Frontal cortex (tissue), 4 donors: ENCODE data around the gene NPHP4. TPM values are rescaled to one million over a fixed set of nuclear protein-coding genes. Genes with fewer than 3 reads are reported as not detected.

Source experiments
- DNase-seq, 2 donors: peaks; one replicate each; pipeline ENCODE4 v3.0.0; 2012; ENCODE audit warnings: low spot score in 2 of 2
- FAIRE-seq: peaks from 2 replicates; lab custom pipeline; 2012; peaks lifted over from hg19 to GRCh38; lab: Jason Lieb, UNC
- total RNA-seq: library from RNA; depleted of rRNA; stranded (reverse); fragments of >200 nt; gene quantifications from one replicate; pipeline ENCODE4 v1.2.3, GENCODE V29; 2014
- donor health status: control.
- donor health status: control.
- donor health status: control.

Gene NPHP4
- total RNA-seq, 1 donor from 2014 or later, result 8.2 TPM

DNA sequence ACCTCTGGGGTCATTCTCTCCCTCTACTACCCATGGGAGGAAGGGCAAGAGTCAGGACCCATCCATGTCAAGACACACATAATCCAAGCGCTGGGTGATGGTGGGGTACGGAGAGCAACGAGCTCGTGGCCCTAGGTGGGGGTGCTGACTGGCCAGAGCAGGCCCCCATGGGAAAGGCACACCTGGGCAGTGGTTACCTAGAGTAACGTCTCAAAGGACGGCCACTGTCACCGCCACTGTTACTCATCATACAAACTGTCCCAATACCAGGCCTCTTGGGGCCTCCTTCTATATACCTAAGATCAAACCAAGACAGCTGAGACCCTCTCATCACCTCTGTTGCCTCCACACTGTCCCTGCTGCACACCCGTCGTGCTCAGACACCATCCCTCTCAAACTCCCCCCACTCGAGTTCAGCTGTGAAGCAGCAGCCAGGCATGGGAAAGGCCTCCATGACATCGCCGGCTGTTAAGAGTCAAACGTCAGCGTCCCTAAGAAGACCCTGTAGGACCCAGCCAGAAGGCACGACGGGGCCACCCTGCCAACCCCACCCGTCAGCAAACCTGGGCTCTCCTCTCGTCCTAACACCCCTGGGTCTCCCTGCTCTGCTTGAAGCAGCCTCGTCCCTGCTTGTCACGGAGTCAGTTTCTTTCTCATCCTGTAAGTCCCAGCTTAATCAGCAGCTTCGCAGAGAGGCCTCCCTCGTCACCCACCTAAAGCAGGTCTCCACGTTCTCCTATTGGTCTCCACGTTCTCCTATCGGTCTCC is 15.3 kb downstream of the NPHP4 start:
- DNase-seq, result no peak
- no peak for FAIRE-seq

GRCh38 chr1:5976231-5976630 is 16.0 kb downstream of the NPHP4 start:
- FAIRE-seq, result no peak

GRCh38 chr1:5975133-5975880 is 16.9 kb downstream of the NPHP4 start:
- peak in 1 of 2 donors; percentile 71 for DNase-seq
- FAIRE-seq, result no peak

More at GRCh38 chr1:5976231-5976630, 16.0 kb downstream of the NPHP4 start:
- no peak for DNase-seq

DNA sequence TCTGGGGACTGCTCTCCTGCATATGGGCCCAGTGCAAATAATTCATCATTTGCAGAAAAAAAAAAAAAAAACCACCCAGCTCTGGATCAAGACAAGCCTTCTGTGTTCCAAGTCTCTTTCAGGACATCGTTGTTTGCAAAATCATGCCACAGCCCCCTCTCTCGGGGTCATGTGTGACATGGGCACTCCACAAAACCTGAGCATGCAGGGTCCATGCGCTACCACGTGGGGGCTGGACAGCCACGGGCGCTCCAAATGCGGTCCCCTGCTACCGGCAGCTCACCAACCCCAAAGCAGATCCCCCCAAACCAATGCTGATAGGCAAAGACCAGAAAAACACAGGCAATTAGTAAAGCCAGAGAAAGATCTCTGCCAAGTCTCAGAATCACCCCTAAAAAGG is 17.6 kb downstream of the NPHP4 start:
- FAIRE-seq, result no peak
- no peak for DNase-seq

- DNase-seq (peak; percentile 51 to 57), FAIRE-seq (no peak)
These were observed 18.5 kb downstream of the NPHP4 start for GRCh38 chr1:5973771-5974170.

- no peak for FAIRE-seq
These were observed 20.1 kb downstream of the NPHP4 start for GRCh38 chr1:5972198-5972520.

DNA sequence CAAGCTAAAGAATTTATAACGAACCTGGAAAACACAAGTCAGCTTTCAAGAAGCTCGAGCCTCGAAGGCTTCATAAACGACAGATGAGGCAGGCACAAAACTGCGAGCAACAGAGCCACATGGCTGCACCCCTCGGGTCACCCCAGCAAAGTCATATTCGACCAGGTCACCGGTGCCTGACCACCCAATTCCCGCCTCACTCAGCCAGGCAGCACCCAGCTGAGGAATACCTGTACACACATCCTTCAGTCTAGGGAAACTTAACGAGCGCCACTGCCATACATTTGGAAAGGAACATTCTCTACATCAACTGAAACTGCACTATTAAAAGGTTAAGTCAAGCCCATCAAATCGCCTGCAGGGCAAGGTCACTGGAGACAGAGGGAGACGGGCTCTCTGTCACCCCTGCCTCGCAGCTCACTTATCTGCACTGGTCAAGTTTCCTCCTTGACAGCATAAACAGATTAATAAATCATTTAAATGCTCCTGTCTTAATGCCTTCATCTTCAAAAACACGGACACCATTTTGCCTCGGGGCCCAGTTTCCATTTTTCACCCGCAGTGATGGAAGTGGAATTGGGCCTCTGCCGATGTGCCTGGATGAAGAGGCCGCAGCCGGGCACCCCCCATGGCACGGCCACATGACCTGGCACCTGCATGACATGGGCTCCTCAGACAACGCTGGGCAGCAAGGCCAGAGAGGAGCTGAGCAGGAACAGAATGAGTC is 20.6 kb downstream of the NPHP4 start:
- FAIRE-seq (no peak), DNase-seq (no peak)

More at GRCh38 chr1:5972198-5972520, 20.1 kb downstream of the NPHP4 start:
- DNase-seq, result no peak

- FAIRE-seq (no peak), DNase-seq (no peak)
These were observed 21.5 kb downstream of the NPHP4 start for GRCh38 chr1:5970610-5971273.

DNA sequence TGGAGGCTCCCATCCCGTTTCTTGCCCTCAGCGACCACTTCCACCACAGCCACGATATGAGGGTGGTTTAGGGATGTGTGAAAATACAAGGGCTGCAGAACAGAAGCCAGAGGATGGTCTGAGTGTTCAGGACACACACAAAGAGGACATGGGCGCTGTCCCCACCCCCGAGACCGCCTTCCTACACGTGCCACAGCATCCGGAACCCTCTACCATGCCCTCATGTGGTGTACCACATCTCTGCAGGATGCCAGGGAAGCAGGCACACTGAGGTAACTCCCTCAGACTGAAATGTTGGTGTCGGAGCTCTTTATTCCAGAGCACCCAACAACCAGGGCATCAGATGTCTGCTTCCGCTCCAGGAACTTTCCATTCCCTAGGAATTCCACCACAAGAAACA is 23.1 kb downstream of the NPHP4 start:
- DNase-seq (no peak), FAIRE-seq (no peak)

GRCh38 chr1:5968161-5968736 is 24.0 kb downstream of the NPHP4 start:
- no peak for FAIRE-seq
- DNase-seq, result no peak

DNA sequence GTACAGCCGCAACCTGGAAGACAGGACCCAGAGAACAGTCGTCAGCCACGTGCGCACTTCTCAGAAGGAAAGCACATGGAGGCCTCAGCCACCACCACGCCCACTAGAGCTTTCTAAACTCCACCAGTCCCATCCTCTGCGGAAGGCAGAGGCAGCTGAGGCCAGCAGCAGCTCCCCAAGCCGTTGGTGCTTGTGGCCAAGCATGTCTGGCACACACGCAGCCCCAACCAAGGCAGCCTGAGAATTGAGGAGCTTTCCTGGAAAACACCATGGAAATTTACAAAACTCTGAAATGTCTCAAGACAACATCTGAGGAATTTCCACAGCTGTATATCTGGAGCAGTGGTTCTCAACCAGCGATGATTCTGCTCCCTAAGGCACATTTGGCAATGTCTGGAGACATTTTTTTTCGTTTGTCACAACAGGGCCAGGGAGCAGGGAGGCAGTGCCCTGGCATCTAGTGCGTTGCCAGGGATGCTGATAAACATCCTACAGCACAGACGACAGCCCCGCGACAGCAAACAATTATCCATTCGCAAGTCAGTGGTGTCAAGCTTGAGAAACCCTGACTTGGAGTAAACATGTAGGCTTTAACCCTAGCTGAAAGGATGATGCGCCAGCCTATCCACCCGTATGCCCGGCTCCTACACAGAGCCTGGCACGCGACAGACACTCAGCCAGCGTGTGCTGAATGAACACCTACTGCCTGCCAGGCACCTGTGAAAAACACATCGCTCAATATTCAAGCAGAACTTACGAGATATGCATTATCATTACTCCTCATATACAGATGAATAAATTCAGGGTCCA is 24.7 kb downstream of the NPHP4 start:
- FAIRE-seq, result no peak

GRCh38 chr1:5966543-5967205 is 25.6 kb downstream of the NPHP4 start:
- FAIRE-seq, result no peak
- DNase-seq, result no peak

More for the DNA sequence above, 24.7 kb downstream of the NPHP4 start:
- DNase-seq, result no peak

- FAIRE-seq, result no peak
- DNase-seq, result no peak
These were observed 26.6 kb downstream of the NPHP4 start for GRCh38 chr1:5965586-5966131.

DNA sequence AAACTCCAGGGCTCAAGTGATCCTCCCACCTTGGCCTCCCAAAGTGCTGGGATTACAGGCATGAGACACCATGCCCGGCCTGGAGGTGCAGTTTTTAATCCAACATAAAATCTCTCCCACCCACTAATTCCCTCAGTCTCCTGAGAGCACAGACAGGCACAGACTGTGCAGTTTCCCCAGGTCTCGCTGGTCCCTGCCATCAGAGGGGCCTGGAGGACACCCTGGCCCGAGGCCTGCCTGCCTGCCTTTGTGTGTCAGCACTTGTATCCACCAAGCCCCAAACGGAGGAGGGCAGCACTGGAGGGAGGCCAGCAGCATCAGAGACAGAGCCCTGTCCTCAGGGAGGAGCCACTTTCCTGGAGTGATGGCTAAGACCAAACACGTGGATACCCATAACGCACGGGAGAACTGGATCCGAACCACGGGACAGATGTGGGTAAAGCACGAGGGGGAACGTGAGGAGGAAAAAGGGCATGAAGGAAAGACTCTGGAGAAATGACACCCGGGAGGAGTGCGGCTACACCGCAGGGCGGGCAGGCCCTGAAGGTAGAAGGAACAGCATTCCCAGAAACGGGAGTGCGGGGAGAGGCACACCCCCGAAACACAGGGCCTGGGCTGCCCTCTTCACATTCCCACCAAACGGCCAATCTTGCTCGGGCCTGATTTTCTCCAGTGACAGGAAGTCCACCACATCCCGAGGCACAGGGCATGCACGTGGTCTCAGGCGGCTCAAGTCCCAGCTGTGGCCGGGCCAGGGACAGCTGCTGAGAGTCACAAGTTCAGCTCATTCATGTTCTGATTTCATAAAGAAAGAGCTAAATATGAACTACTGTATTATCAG is 29.7 kb downstream of the NPHP4 start:
- no peak for FAIRE-seq

GRCh38 chr1:5961601-5962000 is 30.6 kb downstream of the NPHP4 start:
- DNase-seq (no peak), FAIRE-seq (no peak)

More for the DNA sequence above, 29.7 kb downstream of the NPHP4 start:
- DNase-seq, result no peak

GRCh38 chr1:5960336-5960735 is 31.9 kb downstream of the NPHP4 start:
- DNase-seq (no peak), FAIRE-seq (no peak)

GRCh38 chr1:5959667-5960230 is 32.5 kb downstream of the NPHP4 start:
- no peak for FAIRE-seq

More at GRCh38 chr1:5959667-5960230, 32.5 kb downstream of the NPHP4 start:
- no peak for DNase-seq
